Cortex of kidney (tissue), 1 donor: ENCODE data around the gene OR2T33.
"Not testable (repeated sequence)": the region's sequence is repeated elsewhere in the genome, so short reads cannot be mapped to it uniquely, and the experiment has no call there.

Experiments
- DNase-seq: peaks from one replicate; lab custom pipeline; 2025; lab: John Stamatoyannopoulos, UW

OR2T33 gene

GRCh38 chr1:248277876-248278275, at the start of gene OR2T33:
Gene OR2T33 (minus strand): TSS chr1:248277976. CDS start chr1:248273814, 4,162 bp downstream.
- no peak for DNase-seq

DNA sequence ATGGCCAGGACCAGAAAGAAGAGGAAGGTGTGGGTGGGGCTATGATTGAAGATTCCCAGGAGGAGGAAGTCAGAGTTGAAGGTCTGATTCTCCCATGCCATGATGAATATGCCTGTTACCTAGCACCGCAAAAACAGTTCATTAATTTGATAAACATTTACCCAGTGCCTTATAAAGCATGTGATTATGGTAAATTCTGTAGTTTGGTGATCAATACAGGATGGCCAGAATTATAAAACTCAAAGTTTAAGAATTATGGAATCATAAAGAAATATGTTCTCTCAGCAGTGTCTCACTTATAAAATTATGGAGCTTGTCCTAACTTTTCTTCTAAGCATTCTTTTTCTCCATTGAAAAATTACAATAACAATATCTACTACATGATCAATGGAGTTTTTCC, 46.7 kb upstream of the OR2T33 start, which contains the start of gene OR2M7:
Gene OR2M7 (minus strand): TSS at position 101 of the 400 bp plus-strand sequence. CDS start 0 bp downstream, at position 101.
- no peak for DNase-seq

DNA sequence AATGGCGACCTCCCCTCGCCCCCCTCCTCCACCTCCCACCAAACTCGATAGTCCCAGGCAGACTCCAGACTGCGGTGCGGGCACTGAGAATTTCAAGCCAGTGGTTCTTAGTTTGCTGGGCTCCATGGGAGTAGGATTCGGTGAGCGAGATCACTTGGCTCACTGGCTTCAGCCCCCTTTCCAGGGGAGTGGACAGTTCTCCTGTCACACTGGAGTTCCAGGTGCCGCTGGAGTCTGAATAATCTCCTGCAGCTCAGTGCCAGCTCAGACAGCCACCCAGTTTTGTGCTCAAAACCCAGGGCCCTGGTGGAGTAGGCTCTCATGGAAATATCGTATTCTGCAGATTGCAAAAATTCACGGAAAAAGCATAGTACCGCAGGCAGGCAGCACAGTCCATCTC, 39.0 kb upstream of the OR2T33 start:
- DNase-seq, result no peak

DNA sequence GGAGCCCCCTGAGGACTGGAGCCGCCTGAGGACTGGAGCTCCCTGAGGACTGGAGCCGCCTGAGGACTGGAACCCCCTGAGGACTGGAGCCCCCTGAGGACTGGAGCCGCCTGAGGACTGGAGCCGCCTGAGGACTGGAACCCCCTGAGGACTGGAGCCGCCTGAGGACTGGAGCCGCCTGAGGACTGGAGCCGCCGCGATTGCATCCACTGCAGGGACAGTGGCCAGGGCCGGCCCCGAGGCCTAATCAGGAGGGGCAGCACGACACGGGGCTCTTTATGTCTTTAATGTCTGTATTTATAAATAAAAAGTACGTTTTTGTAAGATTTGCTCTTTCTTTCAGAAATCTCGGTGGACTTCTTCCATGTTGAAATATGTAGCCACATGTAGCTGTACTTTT, 29.0 kb upstream of the OR2T33 start:
- not testable (repeated sequence) for DNase-seq

- DNase-seq, result no peak
Measured at GRCh38 chr1:248306103-248306502, 28.3 kb upstream of the OR2T33 start.

DNA sequence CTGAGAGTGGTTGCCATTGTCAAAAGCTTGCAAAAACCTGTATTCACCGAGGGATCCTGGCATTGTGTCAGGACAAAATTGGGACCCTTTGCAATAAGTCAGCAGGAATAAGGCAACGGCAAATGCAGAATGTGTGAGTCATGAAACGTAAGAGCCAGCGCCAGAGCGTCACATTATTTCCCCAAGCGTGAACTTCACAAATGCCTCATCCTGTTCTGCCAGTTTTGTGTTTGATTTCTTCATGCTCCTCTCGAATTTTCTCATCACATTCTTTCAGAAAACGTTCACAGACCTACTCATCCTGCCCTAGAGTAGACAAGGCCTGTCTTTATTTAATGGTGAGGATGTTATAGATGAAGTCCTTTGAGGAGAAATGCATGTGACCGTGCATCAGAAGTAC, 27.9 kb upstream of the OR2T33 start:
- not testable (repeated sequence) for DNase-seq

DNA sequence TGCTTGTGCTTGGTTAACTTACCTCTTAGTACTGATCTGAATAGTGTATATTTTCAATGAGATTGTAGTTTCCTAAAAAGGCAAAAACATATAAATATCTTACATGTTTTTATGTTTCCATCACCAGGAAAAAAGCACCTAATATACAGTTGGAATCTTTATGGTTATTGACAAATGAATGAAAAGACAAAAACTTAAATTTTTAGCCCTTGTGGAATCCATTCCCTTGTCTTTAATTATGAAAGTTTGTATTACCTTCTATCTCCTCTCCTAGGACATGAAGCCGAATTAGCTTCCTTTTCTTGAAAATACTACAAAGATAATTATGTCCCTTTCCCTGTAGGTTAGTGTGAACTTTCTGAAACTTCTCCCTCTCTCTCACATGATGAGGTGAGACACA, 25.5 kb upstream of the OR2T33 start, which contains the start of gene OR2T12:
Gene OR2T12 (minus strand): TSS at position 101 of the 400 bp plus-strand sequence. CDS start 7,846 bp downstream, outside the sequence.
- no peak for DNase-seq

DNA sequence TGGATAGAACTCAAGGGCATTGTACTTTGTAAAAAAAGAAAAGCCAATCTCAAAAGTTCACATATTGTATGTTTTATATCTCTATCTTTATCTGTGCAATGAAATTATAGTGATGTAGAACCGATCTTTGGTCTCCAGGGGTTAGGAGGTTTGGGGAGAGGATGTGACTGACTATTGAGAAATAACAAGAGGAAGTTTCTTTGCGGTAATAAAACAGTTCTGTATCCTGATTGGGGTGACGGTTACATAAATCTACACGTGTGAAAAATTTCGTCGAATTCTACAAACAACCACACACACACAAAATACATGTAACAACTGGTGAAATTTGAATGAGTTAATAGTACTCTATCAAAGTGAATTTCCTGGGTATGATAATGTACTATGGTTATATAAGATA, 10.6 kb upstream of the OR2T33 start:
- no peak for DNase-seq

DNA sequence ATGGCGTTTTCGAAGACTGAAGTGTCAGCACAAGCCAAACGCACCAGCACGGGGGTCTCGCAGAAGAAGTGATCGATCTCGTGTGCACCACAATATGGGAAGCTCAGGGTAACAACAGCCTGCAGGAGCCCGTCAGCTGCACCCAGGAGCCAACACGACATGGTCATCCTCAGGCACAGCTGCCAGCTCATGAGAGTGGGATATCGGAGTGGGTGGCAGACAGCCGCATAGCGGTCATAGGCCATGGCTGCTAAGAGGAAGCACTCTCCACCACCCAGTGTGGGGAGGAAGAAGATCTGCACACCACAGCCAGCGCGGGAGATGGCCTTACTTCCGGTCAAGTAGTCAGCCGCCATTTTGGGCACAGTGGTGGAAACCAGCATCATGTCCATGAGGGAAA, 4.6 kb downstream of the OR2T33 start:
- DNase-seq, result not testable (repeated sequence)

GRCh38 chr1:248268178-248268577, 9.6 kb downstream of the OR2T33 start:
- DNase-seq, result no peak

DNA sequence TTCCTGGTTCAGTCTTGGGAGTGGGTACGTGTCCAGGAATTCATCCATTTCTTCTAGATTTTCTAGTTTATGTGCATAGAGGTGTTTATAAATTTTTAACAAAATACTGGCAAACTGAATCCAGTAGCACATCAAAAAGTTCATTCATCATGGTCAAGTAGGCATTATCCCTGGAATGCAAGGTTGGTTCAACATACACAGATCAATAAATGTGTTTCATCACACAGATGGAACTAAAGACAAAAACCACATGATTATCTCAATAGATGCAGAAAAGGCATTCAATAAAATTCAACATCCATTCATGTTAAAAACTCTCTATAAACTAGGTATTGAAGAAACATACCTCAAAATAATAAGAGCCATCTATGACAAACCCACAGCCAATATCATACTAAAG, 18.5 kb downstream of the OR2T33 start:
- DNase-seq, result not testable (repeated sequence)

GRCh38 chr1:248243204-248243603, 34.6 kb downstream of the OR2T33 start:
- no peak for DNase-seq

DNA sequence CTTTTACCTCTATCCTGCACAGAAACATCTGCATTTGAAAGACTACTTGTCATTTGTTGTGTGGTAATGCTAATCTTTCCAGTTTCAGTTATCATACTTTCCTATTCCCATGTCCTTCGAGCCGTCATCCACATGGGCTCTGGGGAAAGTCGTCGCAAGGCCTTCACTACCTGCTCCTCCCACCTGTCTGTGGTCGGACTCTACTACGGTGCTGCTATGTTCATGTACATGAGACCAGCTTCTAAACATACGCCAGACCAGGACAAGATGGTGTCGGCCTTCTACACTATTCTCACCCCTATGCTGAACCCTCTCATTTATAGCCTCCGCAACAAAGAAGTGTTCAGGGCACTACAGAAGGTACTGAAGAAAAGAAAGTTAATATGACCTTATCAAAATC, 38.3 kb downstream of the OR2T33 start:
- no peak for DNase-seq

DNA sequence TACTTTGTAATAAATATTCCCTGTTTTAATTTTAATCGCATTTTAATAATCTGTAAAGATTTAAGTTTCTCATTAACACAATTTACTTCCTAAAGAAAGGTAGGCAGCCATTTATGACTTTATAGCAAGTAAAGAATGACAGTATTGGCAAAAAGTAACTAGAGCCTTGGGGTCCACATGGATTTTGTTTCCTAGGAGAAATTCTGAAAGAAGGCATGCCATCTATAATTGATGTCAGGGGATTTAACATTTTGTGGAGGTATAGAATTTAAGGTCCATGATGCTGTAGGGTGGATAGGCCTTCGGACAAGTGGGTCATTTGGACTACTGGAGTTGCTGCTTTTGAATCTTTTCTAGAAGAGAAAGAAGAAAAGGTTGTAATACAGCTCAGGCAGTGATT, 46.7 kb downstream of the OR2T33 start, which contains the start of gene OR2M4:
Gene OR2M4 (plus strand): TSS at position 301 of the 400 bp plus-strand sequence. CDS start 7,512 bp downstream, outside the sequence.
- DNase-seq, result no peak

DNA sequence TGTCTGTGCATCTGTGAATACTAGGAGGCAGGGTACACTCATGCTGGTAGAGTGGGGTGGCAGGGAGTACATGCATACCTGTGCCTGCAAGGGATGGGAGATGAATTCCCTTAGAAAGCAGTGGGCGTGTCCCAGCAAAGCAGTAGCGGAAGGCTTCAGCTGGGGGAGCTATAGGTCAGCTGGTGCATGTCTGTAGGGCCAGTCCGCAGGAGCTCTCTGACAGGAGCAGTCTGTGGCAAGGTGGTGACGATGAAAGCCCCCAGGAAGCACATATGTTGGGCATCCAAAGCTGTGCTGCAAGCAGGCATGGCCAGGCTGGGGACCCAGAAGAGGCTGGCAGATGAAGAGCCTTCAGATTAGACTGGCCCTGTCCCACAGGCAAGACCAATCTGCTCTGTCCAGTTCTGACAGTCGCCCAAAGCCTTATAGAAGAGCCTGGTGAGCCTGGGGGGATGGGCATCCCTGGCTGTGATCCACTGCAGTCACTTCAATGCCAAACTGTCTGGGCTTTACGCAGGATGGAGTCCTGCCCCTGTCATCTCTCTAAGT, 48.3 kb downstream of the OR2T33 start:
- DNase-seq, result no peak

DNA sequence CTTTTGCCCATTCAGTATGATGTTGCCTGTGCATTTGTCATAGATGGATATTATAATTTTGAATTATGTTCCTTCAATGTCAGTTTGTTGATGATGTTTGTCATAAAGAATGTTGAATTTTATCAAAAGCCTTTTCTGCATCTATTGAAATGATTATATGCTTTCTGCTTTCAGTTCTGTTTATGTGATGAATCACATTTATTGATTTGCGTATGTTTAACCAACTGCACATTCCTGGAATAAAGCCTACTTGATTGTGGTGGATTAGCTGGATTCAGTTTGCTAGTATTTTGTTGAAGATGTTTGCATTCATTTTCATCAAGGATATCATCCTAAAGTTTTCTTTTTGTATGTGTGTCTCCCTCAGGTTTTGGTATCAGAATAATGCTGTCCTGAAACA, 52.2 kb downstream of the OR2T33 start:
- DNase-seq, result no peak
